Ammon's horn (tissue), 1 donor: ENCODE data around the gene GPR179.
"Not testable (repeated sequence)": the region's sequence is repeated elsewhere in the genome, so short reads cannot be mapped to it uniquely, and the experiment has no call there.

Experiments used
- DNase-seq: peaks from one replicate; pipeline ENCODE4 v3.0.0-alpha.2; 2016; ENCODE audit warnings: low spot score

Gene GPR179

GRCh38 chr17:38322156-38322779 lies 21.5 kb downstream of the GPR179 start:
- peak; percentile 61 for DNase-seq

- peak; percentile 5 for DNase-seq
Observed at GRCh38 chr17:38320482-38320881, 23.3 kb downstream of the GPR179 start.

GRCh38 chr17:38317081-38317480 lies 26.7 kb downstream of the GPR179 start:
- DNase-seq, result no peak

DNA sequence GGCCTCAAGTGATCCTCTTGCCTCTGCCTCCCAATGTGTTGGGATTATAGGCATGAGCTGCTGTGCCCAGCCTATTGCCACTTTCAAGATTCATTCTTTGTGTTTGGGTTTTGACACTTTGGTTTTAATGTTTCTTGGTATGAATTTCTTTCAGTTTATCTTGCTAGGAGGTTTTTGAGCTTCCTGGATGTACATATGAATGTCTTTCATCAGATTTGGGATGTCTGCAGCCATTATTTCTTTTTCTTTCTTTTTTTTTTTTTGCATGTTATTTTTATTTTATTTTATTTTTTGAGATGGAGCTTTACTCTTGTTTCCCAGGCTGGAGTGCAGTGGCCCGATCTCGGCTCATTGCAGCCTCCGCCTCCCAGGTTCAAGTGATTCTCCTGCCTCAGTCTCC lies 28.3 kb downstream of the GPR179 start:
- no peak for DNase-seq

- peak; percentile 98 for DNase-seq
Observed at GRCh38 chr17:38296834-38297517, 46.8 kb downstream of the GPR179 start, which contains the start of gene MRPL45. TSS of gene MRPL45 (plus strand) at chr17:38297168. CDS start at chr17:38297184, 16 bp downstream.

- not testable (repeated sequence) for DNase-seq
Observed at GRCh38 chr17:38295602-38296365, 48.0 kb downstream of the GPR179 start.

DNA sequence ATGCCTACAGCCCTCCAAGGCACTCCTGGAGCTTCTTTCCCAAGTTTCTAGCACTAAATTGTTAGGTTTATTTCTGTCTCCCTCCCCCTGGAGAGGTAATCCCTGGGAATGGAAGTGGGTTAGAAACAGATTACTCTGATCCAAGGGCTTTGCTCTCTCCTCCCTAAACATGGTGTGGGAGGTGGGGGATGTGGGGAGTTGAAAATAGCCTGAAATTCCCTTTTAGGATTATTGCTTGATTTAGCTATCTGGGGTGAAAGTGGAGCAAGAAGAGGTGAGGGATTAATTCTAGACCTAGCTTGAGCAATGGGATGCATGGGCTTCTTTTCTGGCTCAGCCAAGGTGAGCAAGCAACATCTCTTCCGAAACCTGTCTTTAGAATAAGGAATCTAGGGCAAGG lies 54.0 kb downstream of the GPR179 start:
- DNase-seq, result not testable (repeated sequence)

DNA sequence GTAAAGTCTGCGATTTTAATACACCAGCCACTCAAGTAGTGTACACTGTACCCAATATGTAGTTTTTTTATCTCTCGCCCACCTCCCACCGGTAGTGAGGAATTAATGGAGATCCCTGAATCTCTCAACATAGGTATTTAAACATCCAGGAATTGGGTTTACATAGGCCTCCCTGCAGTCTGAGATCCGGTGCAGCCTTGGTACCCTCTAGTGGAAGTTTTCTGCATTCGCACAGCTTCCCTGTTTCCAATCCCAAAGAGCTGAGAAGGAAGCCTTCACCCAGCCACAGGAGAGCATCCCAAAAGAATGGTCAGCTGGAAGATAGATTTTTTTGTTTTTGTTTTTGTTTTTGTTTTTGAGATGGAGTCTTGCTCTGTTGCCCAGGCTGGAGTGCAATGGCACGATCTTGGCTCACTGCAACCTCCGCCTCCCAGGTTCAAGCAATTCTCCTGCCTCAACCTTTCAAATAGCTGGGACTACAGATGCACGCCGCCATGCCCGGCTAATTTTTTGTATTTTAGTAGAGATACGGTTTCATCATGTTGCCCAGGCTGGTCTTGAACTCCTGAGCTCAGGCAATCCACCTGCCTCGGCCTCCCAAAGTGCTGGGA lies 55.4 kb downstream of the GPR179 start:
- peak; percentile 12 for DNase-seq

DNA sequence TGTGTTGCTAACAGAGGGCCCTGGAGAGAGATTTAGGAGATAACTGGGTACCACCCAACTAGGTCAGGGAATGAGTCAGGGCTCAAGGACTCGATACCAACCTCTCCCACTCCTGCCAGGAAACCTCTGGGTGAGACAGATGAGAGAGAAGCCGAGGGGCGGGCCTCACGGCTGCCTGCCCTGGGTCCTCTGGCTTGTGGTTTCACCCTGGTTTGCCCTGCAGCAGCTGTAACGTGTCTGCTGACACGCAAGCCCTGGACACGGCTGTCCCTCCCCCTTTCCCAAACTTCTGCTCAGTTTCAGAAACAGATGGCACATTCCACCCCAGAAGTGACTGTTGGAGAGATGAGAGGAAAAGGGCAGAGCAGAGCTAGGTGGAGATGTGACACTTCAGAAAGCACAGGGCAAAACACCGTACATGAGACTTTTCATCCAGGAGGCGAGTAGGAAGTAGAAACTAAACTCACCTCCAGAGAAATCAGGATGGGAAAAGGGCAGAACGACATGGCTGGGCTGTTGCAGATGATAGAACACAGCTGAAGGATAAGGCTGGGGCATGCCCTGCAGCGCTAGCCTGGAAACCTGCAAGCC lies 57.2 kb downstream of the GPR179 start:
- not testable (repeated sequence) for DNase-seq

GRCh38 chr17:38285994-38286393 lies 57.8 kb downstream of the GPR179 start:
- not testable (repeated sequence) for DNase-seq
